ENCODE data around the gene CHDH.

CHDH gene

GRCh38 chr3:53863145-53863544 is 16.9 kb upstream of the CHDH start:
- no peak for DNase-seq (ENCODE audit: extremely low read depth, low read depth)
- TF ChIP-seq CTCF (IDR thresholded peaks at IDR 0.05; ENCODE audit: low read depth, low read length) = no peak

GRCh38 chr3:53862241-53862640 is 16.0 kb upstream of the CHDH start:
- no peak for DNase-seq (ENCODE audit: extremely low read depth, low read depth)
- no peak for TF ChIP-seq CTCF (IDR thresholded peaks at IDR 0.05; ENCODE audit: low read depth, low read length)

- no peak for DNase-seq (ENCODE audit: extremely low read depth, low read depth)
- TF ChIP-seq CTCF (IDR thresholded peaks at IDR 0.05; ENCODE audit: low read depth, low read length) = no peak
These were observed 14.0 kb upstream of the CHDH start for GRCh38 chr3:53860196-53860595.

- no peak for TF ChIP-seq CTCF (IDR thresholded peaks at IDR 0.05; ENCODE audit: low read depth, low read length)
- DNase-seq (ENCODE audit: extremely low read depth, low read depth) = no peak
These were observed 13.0 kb upstream of the CHDH start for GRCh38 chr3:53859178-53859577.

GRCh38 chr3:53858096-53858741 is 12.0 kb upstream of the CHDH start:
- no peak for TF ChIP-seq CTCF (IDR thresholded peaks at IDR 0.05; ENCODE audit: low read depth, low read length)
- DNase-seq (ENCODE audit: extremely low read depth, low read depth) = no peak

- no peak for TF ChIP-seq CTCF (IDR thresholded peaks at IDR 0.05; ENCODE audit: low read depth, low read length)
- no peak for DNase-seq (ENCODE audit: extremely low read depth, low read depth)
These were observed 10.7 kb upstream of the CHDH start for GRCh38 chr3:53856964-53857363.

- peak; percentile 2 for DNase-seq (ENCODE audit: extremely low read depth, low read depth)
- no peak for TF ChIP-seq CTCF (IDR thresholded peaks at IDR 0.05; ENCODE audit: low read depth, low read length)
These were observed 4.7 kb upstream of the CHDH start for GRCh38 chr3:53850895-53851294.
